Measurements from ENCODE around the gene CARS2. TPM values are rescaled to one million over a fixed set of nuclear protein-coding genes. Genes with fewer than 3 reads are reported as not detected.
A peak's percentile ranks its signal among the peaks of the same experiment; 100 is the strongest.

CARS2 gene
- total and polyA plus RNA-seq, 4 donors, result 61.9 to 102 (median 75.0) TPM

DNA sequence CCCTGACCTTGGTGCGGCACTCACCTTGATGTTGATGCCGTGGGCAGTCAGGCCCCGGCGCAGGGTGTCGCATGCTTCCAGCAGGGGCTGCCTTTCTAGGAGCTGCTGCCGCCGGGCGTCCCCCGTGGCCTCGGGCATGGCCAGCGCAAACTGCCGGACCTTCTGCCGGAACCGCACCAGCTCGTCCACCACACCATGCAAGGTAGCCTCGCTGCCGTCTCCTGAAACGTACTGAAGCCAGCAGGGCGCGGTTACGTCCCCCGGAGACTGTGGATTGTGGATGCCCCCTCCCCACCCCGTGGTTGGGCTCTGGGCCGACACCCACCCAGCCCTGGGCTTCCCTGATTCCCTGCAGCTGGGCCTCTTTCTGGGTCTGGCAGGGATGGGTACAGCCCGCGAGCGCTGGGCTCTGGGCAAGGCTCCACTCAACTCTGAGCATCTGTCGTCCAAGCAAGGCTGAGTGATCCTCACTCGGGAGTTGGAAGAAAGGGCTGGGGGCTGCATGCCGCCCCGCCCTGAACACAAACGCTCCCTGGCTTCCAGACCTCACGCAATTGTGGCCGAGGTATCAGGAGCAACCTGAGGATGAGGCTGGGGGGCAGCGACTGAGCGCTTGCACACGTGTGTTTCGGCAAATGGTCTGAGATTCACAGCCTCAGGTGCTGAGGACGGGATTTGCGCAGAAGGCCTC, 63.5 kb downstream of the CARS2 start:
- WGBS, 2 donors, result 95 to 97% methylated on average over 40 of the region's 40 CpGs
- peaks cover 16 to 74% (median 38%) of the 10 kb centered on the region in 4 donors for H3K36me3 ChIP-seq (ENCODE audit: control insufficient read depth in 4 of 4, insufficient read depth in 4 of 4, low read length in 4 of 4)

DNA sequence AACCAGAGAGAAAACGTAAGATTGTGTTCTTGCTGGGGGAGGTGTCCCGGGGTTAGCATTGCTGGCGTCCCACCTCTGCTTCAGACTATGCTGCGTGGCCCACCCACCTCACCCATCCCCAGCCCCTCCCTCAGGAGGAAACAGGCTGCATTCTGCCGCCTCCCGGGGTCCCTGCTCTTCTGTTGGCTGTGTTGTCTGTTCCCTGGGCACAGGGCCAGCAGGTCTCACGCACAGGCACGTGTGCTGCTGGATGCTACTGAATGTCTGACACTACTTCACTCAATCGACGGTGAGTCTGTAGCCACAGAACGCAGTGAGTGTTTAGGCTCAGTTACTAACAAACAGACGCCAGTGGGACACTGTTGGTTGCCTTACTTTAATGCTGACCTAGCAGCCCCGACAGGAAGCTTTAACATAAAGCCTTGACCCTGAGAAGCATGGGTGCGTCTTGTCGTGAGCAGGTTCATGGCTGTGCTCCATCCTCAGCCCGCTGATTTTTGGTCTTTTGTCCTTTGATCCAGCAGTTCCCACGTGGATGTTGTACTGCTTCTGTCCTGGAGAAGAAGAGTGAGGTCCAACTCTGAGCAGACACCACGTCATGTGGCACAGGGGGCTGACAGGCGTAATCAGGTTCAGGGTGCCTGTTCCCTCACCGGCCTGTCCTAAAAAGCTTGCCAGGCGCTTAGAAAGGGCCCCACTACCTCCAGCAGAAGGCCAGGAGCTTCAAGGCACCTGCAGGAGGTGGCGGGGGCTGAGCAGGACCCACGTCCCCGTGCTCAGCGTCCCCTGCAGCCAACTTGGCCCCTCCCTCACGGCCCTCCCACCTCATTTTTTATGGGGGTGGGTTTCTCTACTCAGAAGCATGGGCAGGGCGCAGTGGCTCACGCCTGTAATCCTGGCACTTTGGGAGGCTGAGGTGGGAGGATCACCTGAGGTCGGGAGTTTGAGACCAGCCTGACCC, 64.6 kb downstream of the CARS2 start:
- H3K4me3 ChIP-seq, result no peak overlapping the region
- DNase-seq (peak; percentile 22 to 48 (median 27)), ATAC-seq (ENCODE audit: insufficient read depth, low FRiP score) (no peak)
- H3K27me3 ChIP-seq (ENCODE audit: control insufficient read depth in 3 of 3, insufficient read depth in 3 of 3, low read length in 2 of 3), result no peaks in the 10 kb centered on the region
- TF ChIP-seq, protein P1, sequence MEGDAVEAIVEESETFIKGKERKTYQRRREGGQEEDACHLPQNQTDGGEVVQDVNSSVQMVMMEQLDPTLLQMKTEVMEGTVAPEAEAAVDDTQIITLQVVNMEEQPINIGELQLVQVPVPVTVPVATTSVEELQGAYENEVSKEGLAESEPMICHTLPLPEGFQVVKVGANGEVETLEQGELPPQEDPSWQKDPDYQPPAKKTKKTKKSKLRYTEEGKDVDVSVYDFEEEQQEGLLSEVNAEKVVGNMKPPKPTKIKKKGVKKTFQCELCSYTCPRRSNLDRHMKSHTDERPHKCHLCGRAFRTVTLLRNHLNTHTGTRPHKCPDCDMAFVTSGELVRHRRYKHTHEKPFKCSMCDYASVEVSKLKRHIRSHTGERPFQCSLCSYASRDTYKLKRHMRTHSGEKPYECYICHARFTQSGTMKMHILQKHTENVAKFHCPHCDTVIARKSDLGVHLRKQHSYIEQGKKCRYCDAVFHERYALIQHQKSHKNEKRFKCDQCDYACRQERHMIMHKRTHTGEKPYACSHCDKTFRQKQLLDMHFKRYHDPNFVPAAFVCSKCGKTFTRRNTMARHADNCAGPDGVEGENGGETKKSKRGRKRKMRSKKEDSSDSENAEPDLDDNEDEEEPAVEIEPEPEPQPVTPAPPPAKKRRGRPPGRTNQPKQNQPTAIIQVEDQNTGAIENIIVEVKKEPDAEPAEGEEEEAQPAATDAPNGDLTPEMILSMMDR (IDR thresholded peaks at IDR 0.05; ENCODE audit: control extremely low read depth, extremely low read depth), result no peak
- peaks cover 0 to 20% (median 0%) of the 10 kb centered on the region in 5 donors for H3K4me1 ChIP-seq (ENCODE audit: control insufficient read depth in 5 of 5, insufficient read depth in 5 of 5, low read length in 5 of 5)
- no peaks in the 10 kb centered on the region for H3K9me3 ChIP-seq (ENCODE audit: control insufficient read depth in 4 of 4, insufficient read depth in 3 of 4, low read length in 3 of 4)
- WGBS, 2 donors, result 85% methylated on average over 29 of the region's 29 CpGs
- H3K27ac ChIP-seq (ENCODE audit: low read depth in 1 of 2, low read length in 1 of 2), result no peak overlapping the region
- peaks cover 23 to 76% (median 47%) of the 10 kb centered on the region in 4 donors for H3K36me3 ChIP-seq (ENCODE audit: control insufficient read depth in 4 of 4, insufficient read depth in 4 of 4, low read length in 4 of 4)
- H3K9ac ChIP-seq (ENCODE audit: insufficient read depth in 1 of 2, low read length in 2 of 2), result no peak overlapping the region

More for the DNA sequence above, 63.5 kb downstream of the CARS2 start:
- Histone ChIP-seq H3K27me3 (ENCODE audit: control insufficient read depth in 3 of 3, insufficient read depth in 3 of 3, low read length in 2 of 3) (no peaks in the 10 kb centered on the region), H3K4me3 (no peak overlapping the region), H3K4me1 (ENCODE audit: control insufficient read depth in 5 of 5, insufficient read depth in 5 of 5, low read length in 5 of 5) (peaks cover 0 to 20% (median 0%) of the 10 kb centered on the region in 5 donors), H3K27ac (ENCODE audit: low read depth in 1 of 2, low read length in 1 of 2) (no peak overlapping the region), H3K9me3 (ENCODE audit: control insufficient read depth in 4 of 4, insufficient read depth in 3 of 4, low read length in 3 of 4) (no peaks in the 10 kb centered on the region), H3K9ac (ENCODE audit: insufficient read depth in 1 of 2, low read length in 2 of 2) (no peak overlapping the region)
- DNase-seq (no peak), ATAC-seq (ENCODE audit: insufficient read depth, low FRiP score) (no peak)
- TF ChIP-seq, protein P1 (IDR thresholded peaks at IDR 0.05; ENCODE audit: control extremely low read depth, extremely low read depth), result no peak

DNA sequence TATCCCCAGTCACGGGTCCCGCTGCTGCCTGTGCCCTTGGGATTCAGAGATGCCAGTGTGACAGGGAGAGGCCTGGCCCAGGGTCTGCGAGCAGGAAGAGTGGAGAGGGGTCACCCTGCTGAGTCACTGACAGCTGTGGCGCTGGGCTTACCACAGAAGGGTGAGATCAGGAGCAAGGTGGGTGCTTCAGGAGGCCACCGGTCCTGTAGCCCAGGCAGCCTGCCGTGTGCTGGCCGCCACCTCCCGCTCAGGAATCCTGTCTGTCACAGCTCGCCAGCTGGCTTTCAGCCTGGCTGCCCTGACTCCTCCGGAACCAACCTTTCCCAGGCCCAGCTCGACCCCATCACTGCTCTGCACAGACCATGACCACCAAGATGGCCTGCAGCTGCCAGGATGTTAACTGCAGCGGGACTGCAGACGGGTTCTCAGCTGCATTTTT, 65.3 kb downstream of the CARS2 start:
- 82 to 87% methylated on average over 12 to 13 of the region's 13 CpGs for WGBS, 2 donors
- H3K4me3 ChIP-seq, result no peak overlapping the region
- no peaks in the 10 kb centered on the region for H3K27me3 ChIP-seq (ENCODE audit: control insufficient read depth in 3 of 3, insufficient read depth in 3 of 3, low read length in 2 of 3)
- ATAC-seq (ENCODE audit: insufficient read depth, low FRiP score), result no peak
- TF ChIP-seq, protein P1 (IDR thresholded peaks at IDR 0.05; ENCODE audit: control extremely low read depth, extremely low read depth), result no peak
- H3K27ac ChIP-seq (ENCODE audit: low read depth in 1 of 2, low read length in 1 of 2), result peak overlapping the region in 1 of 2 donors; percentile 39
- peak in 2 of 3 donors; percentile 24 to 29 for DNase-seq
- peaks cover 24 to 79% (median 50%) of the 10 kb centered on the region in 4 donors for H3K36me3 ChIP-seq (ENCODE audit: control insufficient read depth in 4 of 4, insufficient read depth in 4 of 4, low read length in 4 of 4)
- no peak overlapping the region for H3K9ac ChIP-seq (ENCODE audit: insufficient read depth in 1 of 2, low read length in 2 of 2)
- H3K9me3 ChIP-seq (ENCODE audit: control insufficient read depth in 4 of 4, insufficient read depth in 3 of 4, low read length in 3 of 4), result no peaks in the 10 kb centered on the region
- peaks cover 0 to 20% (median 0%) of the 10 kb centered on the region in 5 donors for H3K4me1 ChIP-seq (ENCODE audit: control insufficient read depth in 5 of 5, insufficient read depth in 5 of 5, low read length in 5 of 5)

Data from lung (tissue), 12 donors.